ENCODE measurements around the gene SASH1.

DNA sequence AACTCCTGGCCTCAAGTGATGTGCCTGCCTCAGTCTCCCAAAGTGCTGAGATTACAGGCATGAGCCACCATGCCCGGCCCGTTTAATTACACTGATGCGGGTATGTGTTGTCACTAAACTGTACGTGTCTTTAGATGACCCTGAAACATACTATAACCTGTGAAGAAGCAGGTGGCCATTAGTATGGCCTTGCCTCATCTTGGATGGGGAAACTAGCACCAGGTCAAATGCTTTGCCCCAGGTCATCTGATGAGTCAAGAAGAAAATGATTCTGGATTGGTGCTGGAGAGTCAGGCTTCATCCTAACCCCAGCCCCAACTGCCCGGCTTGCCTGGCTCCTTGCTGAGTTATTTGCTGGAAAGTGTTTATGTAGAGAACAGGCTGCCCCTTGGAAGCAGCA is 2.9 kb upstream of the SASH1 start:
- no peak for TF ChIP-seq EZH2 (IDR thresholded peaks at IDR 0.05; ENCODE audit: insufficient read depth, poor library complexity, severe bottlenecking)
- TF ChIP-seq EZH2phosphoT487 (IDR thresholded peaks at IDR 0.05; ENCODE audit: insufficient read depth, low read depth) = no peak

Measured in GM23248 (cell line).